ENCODE data around the gene SLC9A8. TPM values are rescaled to one million over a fixed set of nuclear protein-coding genes. Genes with fewer than 3 reads are reported as not detected.

Gene SLC9A8
- total RNA-seq, 3 donors from 2014 or later, result 15.9 to 26.9 (median 16.3) TPM

DNA sequence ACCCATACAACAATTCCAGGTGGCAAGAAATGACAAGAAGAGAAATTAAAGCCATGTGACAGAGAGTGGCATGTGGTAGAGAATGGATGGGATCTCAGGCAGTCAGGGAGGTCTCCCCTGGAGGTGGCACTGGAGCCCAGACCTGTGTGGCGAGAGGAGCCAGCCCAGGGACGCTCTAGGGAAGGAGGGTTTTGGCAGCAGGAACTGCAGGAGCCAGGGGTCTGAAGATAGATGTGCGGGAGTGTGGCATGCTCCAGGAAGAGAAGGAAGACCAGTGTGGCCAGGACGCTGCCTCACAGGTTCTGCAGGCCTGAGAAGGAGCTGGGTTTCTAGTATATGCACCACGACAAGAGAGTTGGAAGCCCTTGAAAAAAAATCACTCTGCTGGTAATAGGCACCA, 57.6 kb downstream of the SLC9A8 start:
- H3K4me3 ChIP-seq, result no peak overlapping the region
- H3K9me3 ChIP-seq, result no peaks in the 10 kb centered on the region
- no peak for ATAC-seq
- TF ChIP-seq, protein P1, sequence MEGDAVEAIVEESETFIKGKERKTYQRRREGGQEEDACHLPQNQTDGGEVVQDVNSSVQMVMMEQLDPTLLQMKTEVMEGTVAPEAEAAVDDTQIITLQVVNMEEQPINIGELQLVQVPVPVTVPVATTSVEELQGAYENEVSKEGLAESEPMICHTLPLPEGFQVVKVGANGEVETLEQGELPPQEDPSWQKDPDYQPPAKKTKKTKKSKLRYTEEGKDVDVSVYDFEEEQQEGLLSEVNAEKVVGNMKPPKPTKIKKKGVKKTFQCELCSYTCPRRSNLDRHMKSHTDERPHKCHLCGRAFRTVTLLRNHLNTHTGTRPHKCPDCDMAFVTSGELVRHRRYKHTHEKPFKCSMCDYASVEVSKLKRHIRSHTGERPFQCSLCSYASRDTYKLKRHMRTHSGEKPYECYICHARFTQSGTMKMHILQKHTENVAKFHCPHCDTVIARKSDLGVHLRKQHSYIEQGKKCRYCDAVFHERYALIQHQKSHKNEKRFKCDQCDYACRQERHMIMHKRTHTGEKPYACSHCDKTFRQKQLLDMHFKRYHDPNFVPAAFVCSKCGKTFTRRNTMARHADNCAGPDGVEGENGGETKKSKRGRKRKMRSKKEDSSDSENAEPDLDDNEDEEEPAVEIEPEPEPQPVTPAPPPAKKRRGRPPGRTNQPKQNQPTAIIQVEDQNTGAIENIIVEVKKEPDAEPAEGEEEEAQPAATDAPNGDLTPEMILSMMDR (IDR thresholded peaks at IDR 0.05), result no peak
- intact Hi-C loops (cut with DNase I, micrococcal nuclease), result no loop called here
- no peak for DNase-seq
- no peaks in the 10 kb centered on the region for H3K36me3 ChIP-seq (ENCODE audit: low read depth)
- H3K4me1 ChIP-seq (ENCODE audit: low read depth), result no peaks in the 10 kb centered on the region

DNA sequence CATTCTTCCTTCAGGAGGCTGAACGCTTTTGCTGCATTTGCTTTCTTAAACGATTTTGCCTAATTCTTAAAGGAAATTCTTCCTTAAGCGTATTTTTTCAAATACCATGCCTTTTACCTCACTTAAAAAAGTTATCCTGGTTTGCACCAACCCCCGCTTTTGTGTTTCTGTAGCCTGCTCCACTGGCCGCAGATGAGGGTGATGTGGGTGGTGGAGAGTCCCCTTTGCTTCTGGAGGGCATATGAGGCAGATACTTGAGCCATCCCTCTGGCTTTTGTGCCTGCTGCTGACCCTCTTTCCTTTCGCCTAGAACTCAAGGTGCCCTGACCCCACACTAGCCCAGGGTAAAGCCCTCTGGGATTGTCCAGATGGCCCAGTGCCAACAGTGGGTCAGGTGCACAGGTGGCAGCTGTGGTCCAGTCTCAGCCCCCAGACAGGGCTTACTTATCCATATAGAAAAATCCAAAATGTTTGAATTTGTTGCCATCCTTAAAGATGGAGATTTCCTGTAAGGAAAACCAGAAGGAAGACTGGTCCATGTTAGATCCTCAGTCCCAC, 58.8 kb downstream of the SLC9A8 start:
- no peaks in the 10 kb centered on the region for H3K36me3 ChIP-seq (ENCODE audit: low read depth)
- ATAC-seq (no peak), DNase-seq (no peak)
- no peaks in the 10 kb centered on the region for H3K4me1 ChIP-seq (ENCODE audit: low read depth)
- TF ChIP-seq, protein P1 (IDR thresholded peaks at IDR 0.05), result no peak
- H3K4me3 ChIP-seq, result no peak overlapping the region
- no peaks in the 10 kb centered on the region for H3K9me3 ChIP-seq
- intact Hi-C loops (cut with DNase I, micrococcal nuclease), result no loop called here

DNA sequence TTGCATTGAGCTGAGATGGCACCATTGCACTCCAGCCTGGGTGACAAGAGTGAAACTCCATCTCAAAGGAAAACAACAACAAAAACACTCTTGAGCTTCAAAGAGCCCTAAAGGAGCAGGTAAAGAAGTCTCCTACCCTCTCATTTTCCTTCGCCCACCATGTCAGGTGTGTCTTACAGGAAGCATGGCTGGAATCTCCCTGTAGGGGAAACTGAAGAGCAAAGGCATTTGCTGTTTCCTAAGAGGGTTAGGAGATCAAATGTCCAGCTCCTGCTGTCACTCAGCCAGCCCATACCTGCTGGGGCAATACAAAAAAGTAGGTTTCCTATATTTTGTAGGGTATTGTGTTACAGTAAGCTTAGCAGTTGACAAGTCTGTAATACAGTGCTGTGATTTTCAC, 59.4 kb downstream of the SLC9A8 start:
- H3K36me3 ChIP-seq (ENCODE audit: low read depth), result no peaks in the 10 kb centered on the region
- H3K4me3 ChIP-seq, result no peak overlapping the region
- TF ChIP-seq, protein P1 (IDR thresholded peaks at IDR 0.05), result no peak
- DNase-seq (no peak), ATAC-seq (no peak)
- H3K9me3 ChIP-seq, result no peaks in the 10 kb centered on the region
- intact Hi-C loops (cut with DNase I, micrococcal nuclease), result no loop called here
- no peaks in the 10 kb centered on the region for H3K4me1 ChIP-seq (ENCODE audit: low read depth)

DNA sequence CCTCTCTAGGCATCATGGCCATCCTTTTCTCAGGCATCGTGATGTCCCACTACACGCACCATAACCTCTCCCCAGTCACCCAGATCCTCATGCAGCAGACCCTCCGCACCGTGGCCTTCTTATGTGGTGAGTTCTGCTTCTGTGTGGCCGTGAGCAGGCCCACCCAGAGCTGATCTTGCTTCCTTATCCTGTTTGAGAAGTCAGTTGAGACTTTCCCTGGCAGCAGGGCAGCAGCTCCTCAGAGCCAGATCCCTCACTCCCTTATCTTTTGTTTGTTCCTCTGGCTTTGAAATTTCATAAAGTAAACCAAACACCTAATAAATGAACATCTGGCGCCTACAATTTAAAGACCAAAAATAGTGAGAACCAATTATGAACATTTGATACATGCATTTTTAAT, 62.1 kb downstream of the SLC9A8 start:
- Histone ChIP-seq H3K9me3 (no peaks in the 10 kb centered on the region), H3K4me1 (ENCODE audit: low read depth) (no peaks in the 10 kb centered on the region), H3K4me3 (no peak overlapping the region), H3K36me3 (ENCODE audit: low read depth) (no peaks in the 10 kb centered on the region)
- ATAC-seq, result no peak
- intact Hi-C loops (cut with DNase I, micrococcal nuclease), result no loop called here
- DNase-seq, result no peak
- TF ChIP-seq, protein P1 (IDR thresholded peaks at IDR 0.05), result no peak

DNA sequence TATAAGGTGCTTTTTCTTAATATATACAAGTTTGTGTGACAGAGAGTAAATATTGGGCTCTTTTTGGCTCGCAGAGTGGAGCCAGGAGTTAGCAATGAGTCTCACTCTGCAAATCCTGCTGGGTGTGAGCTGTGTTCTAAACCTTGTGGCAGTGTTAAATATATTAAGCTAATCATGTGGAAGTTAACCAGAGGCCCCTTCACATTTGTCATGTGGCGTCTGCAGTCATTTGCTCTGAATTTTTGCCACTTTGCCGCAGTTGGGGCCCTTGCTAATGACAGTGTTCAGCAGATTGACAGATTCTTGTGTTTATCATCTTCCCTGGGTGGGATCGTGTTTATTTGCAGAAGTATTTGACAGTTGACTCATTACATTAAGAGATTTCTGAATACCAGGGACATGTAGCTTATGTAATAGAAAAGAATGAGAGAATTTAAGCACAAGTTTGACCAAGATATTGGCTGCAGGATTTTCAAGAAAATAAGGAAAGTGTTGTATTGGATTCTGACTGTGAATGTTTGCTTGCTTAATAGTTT, 64.8 kb downstream of the SLC9A8 start:
- Histone ChIP-seq H3K9me3 (no peaks in the 10 kb centered on the region), H3K4me3 (no peak overlapping the region), H3K4me1 (ENCODE audit: low read depth) (no peaks in the 10 kb centered on the region), H3K36me3 (ENCODE audit: low read depth) (no peaks in the 10 kb centered on the region)
- intact Hi-C loops (cut with DNase I, micrococcal nuclease), result no loop called here
- ATAC-seq, result no peak
- no peak for DNase-seq
- TF ChIP-seq, protein P1 (IDR thresholded peaks at IDR 0.05), result no peak

DNA sequence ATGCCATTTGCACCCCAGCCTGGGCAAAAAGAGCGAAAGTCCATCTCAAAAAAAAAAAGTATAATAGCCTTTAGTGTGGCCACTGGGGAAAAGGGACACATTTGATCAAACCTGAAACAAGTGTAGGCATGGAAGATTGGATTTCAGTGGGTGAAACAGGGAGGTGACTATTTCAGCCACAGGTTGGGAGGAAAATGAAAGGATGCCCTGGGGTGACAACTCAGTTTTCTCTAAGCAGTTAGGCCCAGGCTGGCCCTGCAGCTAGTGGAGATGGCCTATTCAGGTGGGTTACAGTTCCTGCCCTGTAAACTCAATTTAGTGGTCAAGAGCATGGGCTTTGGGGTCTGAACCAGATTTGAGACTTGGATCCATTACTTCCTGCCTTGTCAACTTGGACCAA, 66.3 kb downstream of the SLC9A8 start:
- DNase-seq (no peak), ATAC-seq (no peak)
- Histone ChIP-seq H3K36me3 (ENCODE audit: low read depth) (no peaks in the 10 kb centered on the region), H3K4me3 (no peak overlapping the region), H3K9me3 (no peaks in the 10 kb centered on the region), H3K4me1 (ENCODE audit: low read depth) (no peaks in the 10 kb centered on the region)
- TF ChIP-seq, protein P1 (IDR thresholded peaks at IDR 0.05), result no peak
- intact Hi-C loops (cut with DNase I, micrococcal nuclease), result no loop called here
